H9 (cell line): ENCODE results near the gene DHDDS. TPM values are rescaled to one million over a fixed set of nuclear protein-coding genes. Genes with fewer than 3 reads are reported as not detected.
A peak's percentile ranks its signal among the peaks of the same experiment; 100 is the strongest.

Experiments
- DNase-seq: peaks from one replicate; pipeline ENCODE4 v3.0.0-alpha.2; 2017
- H2AFZ ChIP-seq: one replicate; pipeline ENCODE4 v1.6.1; 2013; ENCODE audit warnings: mild to moderate bottlenecking, low read length, control low read depth, moderate library complexity
- H2AK5ac ChIP-seq: 2 replicates; pipeline ENCODE4 v1.6.1; 2013; ENCODE audit warnings: low read length, control low read depth, mixed read lengths; ENCODE audit not compliant: insufficient read length
- H2BK120ac ChIP-seq: one replicate; pipeline ENCODE4 v1.6.1; 2013; ENCODE audit warnings: low read depth, mild to moderate bottlenecking, low read length, control low read depth, inconsistent platforms; ENCODE audit not compliant: poor library complexity, severe bottlenecking
- H2BK12ac ChIP-seq: 2 replicates; pipeline ENCODE4 v1.6.1; 2013; ENCODE audit warnings: low read length, control low read depth, mixed read lengths, low read depth; ENCODE audit not compliant: insufficient read length
- H2BK15ac ChIP-seq: 2 replicates; pipeline ENCODE4 v1.6.1; 2013; ENCODE audit warnings: low read depth, low read length, control low read depth
- H2BK20ac ChIP-seq: one replicate; pipeline ENCODE4 v1.6.1; 2013; ENCODE audit warnings: low read depth, mild to moderate bottlenecking, low read length, control low read depth, inconsistent platforms; ENCODE audit not compliant: poor library complexity, severe bottlenecking
- H2BK5ac ChIP-seq: 2 replicates; pipeline ENCODE4 v1.6.1; 2013; ENCODE audit warnings: low read length, control low read depth, mixed read lengths; ENCODE audit not compliant: insufficient read length
- H3K14ac ChIP-seq: 2 replicates; pipeline ENCODE4 v1.6.1; 2013; ENCODE audit warnings: low read length, control low read depth; ENCODE audit not compliant: insufficient read depth
- H3K18ac ChIP-seq: 2 replicates; pipeline ENCODE4 v1.6.1; 2013; ENCODE audit warnings: low read depth, mild to moderate bottlenecking, mixed read lengths, low read length, control low read depth; ENCODE audit not compliant: insufficient read length
- H3K23ac ChIP-seq: 2 replicates; pipeline ENCODE4 v1.6.1; 2013; ENCODE audit warnings: low read length, control low read depth, mixed read lengths, low read depth; ENCODE audit not compliant: insufficient read length
- H3K23me2 ChIP-seq: 2 replicates; pipeline ENCODE4 v1.6.1; 2013; ENCODE audit warnings: low read depth, mild to moderate bottlenecking, mixed read lengths, low read length, control low read depth; ENCODE audit not compliant: insufficient read length, poor library complexity, severe bottlenecking
- H3K27ac ChIP-seq: 2 replicates; pipeline ENCODE4 v1.5.1; 2013; ENCODE audit warnings: low read length, control low read depth, mixed read lengths, low read depth; ENCODE audit not compliant: insufficient read length
- H3K27me3 ChIP-seq: 2 replicates; pipeline ENCODE4 v1.6.1; 2013; ENCODE audit warnings: low read length, control low read depth, inconsistent platforms; ENCODE audit not compliant: insufficient read depth
- H3K4ac ChIP-seq: 2 replicates; pipeline ENCODE4 v1.6.1; 2013; ENCODE audit warnings: low read depth, mild to moderate bottlenecking, control low read depth, inconsistent platforms, low read length, moderate library complexity
- H3K4me1 ChIP-seq: 2 replicates; pipeline ENCODE4 v1.6.1; 2013; ENCODE audit warnings: low read length, control low read depth, inconsistent platforms; ENCODE audit not compliant: insufficient read depth
- H3K4me2 ChIP-seq: 2 replicates; pipeline ENCODE4 v1.6.1; 2013; ENCODE audit warnings: low read length, control low read depth, mixed read lengths; ENCODE audit not compliant: insufficient read length, insufficient read depth
- H3K56ac ChIP-seq: 2 replicates; pipeline ENCODE4 v1.6.1; 2013; ENCODE audit warnings: low read depth, mild to moderate bottlenecking, mixed read lengths, low read length, control low read depth; ENCODE audit not compliant: insufficient read length
- H3K79me1 ChIP-seq: 2 replicates; pipeline ENCODE4 v1.6.1; 2013; ENCODE audit warnings: low read depth, mild to moderate bottlenecking, moderate library complexity, low read length, control low read depth, inconsistent platforms; ENCODE audit not compliant: insufficient read depth, poor library complexity, severe bottlenecking
- H3K79me2 ChIP-seq: 2 replicates; pipeline ENCODE4 v1.6.1; 2013; ENCODE audit warnings: low read length, control low read depth, inconsistent platforms; ENCODE audit not compliant: insufficient read depth
- H3K9ac ChIP-seq: 2 replicates; pipeline ENCODE4 v1.6.1; 2013; ENCODE audit warnings: low read length, control low read depth, mixed read lengths; ENCODE audit not compliant: insufficient read length; ENCODE audit errors: extremely low read depth
- H3K9me3 ChIP-seq: one replicate; pipeline ENCODE4 v1.6.1; 2013; ENCODE audit warnings: low read depth, low read length, inconsistent platforms; ENCODE audit not compliant: control insufficient read depth
- H3T11ph ChIP-seq: one replicate; pipeline ENCODE4 v1.6.1; 2013; ENCODE audit warnings: mild to moderate bottlenecking, low read length, control low read depth, inconsistent platforms
- H4K20me1 ChIP-seq: one replicate; pipeline ENCODE4 v1.6.1; 2013; ENCODE audit not compliant: control insufficient read depth, insufficient read length, insufficient read depth
- H4K5ac ChIP-seq: 2 replicates; pipeline ENCODE4 v1.6.1; 2013; ENCODE audit warnings: low read depth, mild to moderate bottlenecking, mixed read lengths, low read length, control low read depth; ENCODE audit not compliant: insufficient read length
- H4K8ac ChIP-seq: replicated peaks from 2 replicates; pipeline ENCODE4 v1.6.1; 2013; ENCODE audit warnings: low read length, control low read depth, mixed read lengths, low read depth; ENCODE audit not compliant: insufficient read length
- H4K91ac ChIP-seq: 2 replicates; pipeline ENCODE4 v1.6.1; 2013; ENCODE audit warnings: low read depth, mild to moderate bottlenecking, moderate library complexity, mixed read lengths, low read length, control low read depth; ENCODE audit not compliant: insufficient read length
- H3K27ac Mint-ChIP-seq, 3 experiments: 2 replicates in 2 of 3; 3 replicates in 1 of 3; pipeline ENCODE4 v1.8.0; 2020 to 2021; ENCODE audit warnings: mixed read lengths in 3 of 3, mild to moderate bottlenecking in 1 of 3, moderate library complexity in 1 of 3
- H3K27me3 Mint-ChIP-seq: 2 replicates; pipeline ENCODE4 v1.8.0; 2021; ENCODE audit warnings: low read depth, mild to moderate bottlenecking, moderate library complexity, mixed read lengths
- H3K36me3 Mint-ChIP-seq, 3 experiments: 2 replicates in 2 of 3; 3 replicates in 1 of 3; pipeline ENCODE4 v1.8.0; 2020 to 2021; ENCODE audit warnings: low read depth in 3 of 3, mixed read lengths in 3 of 3; ENCODE audit not compliant: insufficient read depth in 1 of 3
- H3K4me1 Mint-ChIP-seq, 2 experiments: 2 replicates each; pipeline ENCODE4 v1.8.0; 2020; ENCODE audit warnings: mixed read lengths in 2 of 2
- H3K4me3 Mint-ChIP-seq, 2 experiments: 2 replicates in 1 of 2; 3 replicates in 1 of 2; pipeline ENCODE4 v1.8.0; 2020 to 2021; ENCODE audit warnings: mild to moderate bottlenecking in 2 of 2, mixed read lengths in 2 of 2, moderate library complexity in 1 of 2
- H3K9me3 Mint-ChIP-seq, 2 experiments: 2 replicates in 1 of 2; 3 replicates in 1 of 2; pipeline ENCODE4 v1.8.0; 2020; ENCODE audit warnings: mild to moderate bottlenecking in 2 of 2, mixed read lengths in 2 of 2, moderate library complexity in 1 of 2
- WGBS: extraction: QIAGEN DNeasy Blood & Tissue Kit; methylation state at CpG from one replicate; pipeline ENCODE4 v1.1.7; 2013; ENCODE audit warnings: missing lambda C conversion rate, low lambda C conversion rate, mixed read lengths; ENCODE audit not compliant: insufficient read length; ENCODE audit errors: extremely low coverage; 5-methylcytosine and 5-hydroxymethylcytosine counted together
- total RNA-seq: library from RNA; stranded (reverse); gene quantifications from 2 replicates; pipeline ENCODE4 v1.2.1, GENCODE V29; 2021
- TF ChIP-seq, protein P1 (sequence below): fragments of 200-600 bp; sonication (generic); conservative IDR thresholded peaks from 3 replicates; pipeline ENCODE4 v1.8.0; 2021; ENCODE audit warnings: antibody characterized with exemption, mild to moderate bottlenecking

DHDDS gene
- total RNA-seq, 1 experiment from 2014 or later, result 61.2 TPM

DNA sequence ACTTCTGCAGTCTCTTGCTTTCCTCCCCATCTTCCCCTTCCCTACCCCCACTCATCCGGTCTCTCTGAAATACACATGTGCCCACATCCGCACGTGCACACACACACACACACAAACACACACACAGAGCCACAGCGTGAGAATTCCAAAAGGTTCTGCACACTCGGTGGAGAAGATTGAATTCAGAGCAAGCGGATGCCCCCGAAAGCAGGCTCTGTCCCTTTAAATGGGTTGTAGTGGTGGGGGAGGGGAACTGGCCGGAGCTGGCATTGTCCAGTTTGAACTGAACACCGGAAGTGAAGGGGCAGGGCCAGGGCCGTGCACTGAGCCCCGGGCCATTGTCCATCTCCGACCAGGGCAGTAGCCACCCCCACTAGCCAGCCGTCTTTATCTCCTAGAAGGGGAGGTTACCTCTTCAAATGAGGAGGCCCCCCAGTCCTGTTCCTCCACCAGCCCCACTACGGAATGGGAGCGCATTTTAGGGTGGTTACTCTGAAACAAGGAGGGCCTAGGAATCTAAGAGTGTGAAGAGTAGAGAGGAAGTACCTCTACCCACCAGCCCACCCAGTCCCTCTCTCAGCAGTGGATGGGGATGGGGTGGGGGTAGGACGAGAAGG is 22.8 kb upstream of the DHDDS start:
- peaks cover 2% of the 10 kb centered on the region; the same call in 1 of the 2 replicates for H3K27me3 Mint-ChIP-seq

More for the DNA sequence above, 22.8 kb upstream of the DHDDS start:
- Histone ChIP-seq H2AK5ac (no peak overlapping the region), H2BK12ac (peak overlapping the region; percentile 89), H4K8ac (no peak overlapping the region), H2BK5ac (peak overlapping the region; percentile 80), H3T11ph (no peak overlapping the region), H3K27ac (peak overlapping the region; percentile 90), H3K4ac (no peak overlapping the region; the same call in 1 of the 2 replicates), H4K20me1 (no peaks in the 10 kb centered on the region), H4K5ac (peak overlapping the region; percentile 86), H3K79me1 (no peaks in the 10 kb centered on the region), H3K18ac (peak overlapping the region; percentile 76), H3K23me2 (peaks cover 43% of the 10 kb centered on the region), H3K27me3 (no peaks in the 10 kb centered on the region), H3K4me1 (peaks cover 6% of the 10 kb centered on the region), H3K4me2 (peak overlapping the region; percentile 89), H3K9me3 (no peaks in the 10 kb centered on the region), H4K91ac (peak overlapping the region; percentile 94), H2BK120ac (no peak overlapping the region), H2AFZ (no peak overlapping the region), H2BK15ac (no peak overlapping the region), H3K79me2 (peaks cover 20% of the 10 kb centered on the region; the same call in 1 of the 2 replicates), H2BK20ac (no peak overlapping the region), H3K23ac (no peak overlapping the region), H3K9ac (peak overlapping the region; percentile 75), H3K56ac (no peak overlapping the region), H3K14ac (peak overlapping the region; percentile 88; the same call in 1 of the 2 replicates)
- H3K9me3 Mint-ChIP-seq, result no peaks in the 10 kb centered on the region; a peak in 1 of 5 replicates
- H3K4me3 Mint-ChIP-seq, result peak overlapping the region; percentile 99
- no CpG with 5 or more reads among the region's 16 CpGs for WGBS
- peak; percentile 70 for DNase-seq
- H3K36me3 Mint-ChIP-seq, result peaks cover 30 to 36% (median 36%) of the 10 kb centered on the region in 3 experiments
- TF ChIP-seq, protein P1, sequence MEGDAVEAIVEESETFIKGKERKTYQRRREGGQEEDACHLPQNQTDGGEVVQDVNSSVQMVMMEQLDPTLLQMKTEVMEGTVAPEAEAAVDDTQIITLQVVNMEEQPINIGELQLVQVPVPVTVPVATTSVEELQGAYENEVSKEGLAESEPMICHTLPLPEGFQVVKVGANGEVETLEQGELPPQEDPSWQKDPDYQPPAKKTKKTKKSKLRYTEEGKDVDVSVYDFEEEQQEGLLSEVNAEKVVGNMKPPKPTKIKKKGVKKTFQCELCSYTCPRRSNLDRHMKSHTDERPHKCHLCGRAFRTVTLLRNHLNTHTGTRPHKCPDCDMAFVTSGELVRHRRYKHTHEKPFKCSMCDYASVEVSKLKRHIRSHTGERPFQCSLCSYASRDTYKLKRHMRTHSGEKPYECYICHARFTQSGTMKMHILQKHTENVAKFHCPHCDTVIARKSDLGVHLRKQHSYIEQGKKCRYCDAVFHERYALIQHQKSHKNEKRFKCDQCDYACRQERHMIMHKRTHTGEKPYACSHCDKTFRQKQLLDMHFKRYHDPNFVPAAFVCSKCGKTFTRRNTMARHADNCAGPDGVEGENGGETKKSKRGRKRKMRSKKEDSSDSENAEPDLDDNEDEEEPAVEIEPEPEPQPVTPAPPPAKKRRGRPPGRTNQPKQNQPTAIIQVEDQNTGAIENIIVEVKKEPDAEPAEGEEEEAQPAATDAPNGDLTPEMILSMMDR, result no peak
- peaks cover 32 to 33% of the 10 kb centered on the region in 2 experiments for H3K4me1 Mint-ChIP-seq
- H3K27ac Mint-ChIP-seq, result peak overlapping the region; percentile 91 to 96 (median 94)
